Activated T-helper 1 cell treated with Interleukin-2 at 50 U/mL for 16 hours (primary cell): ENCODE results near the gene STK35.

Source experiments
- DNase-seq: peaks from one replicate; pipeline ENCODE4 v3.0.0-alpha.2; 2020; ENCODE audit warnings: low read depth

STK35 gene

DNA sequence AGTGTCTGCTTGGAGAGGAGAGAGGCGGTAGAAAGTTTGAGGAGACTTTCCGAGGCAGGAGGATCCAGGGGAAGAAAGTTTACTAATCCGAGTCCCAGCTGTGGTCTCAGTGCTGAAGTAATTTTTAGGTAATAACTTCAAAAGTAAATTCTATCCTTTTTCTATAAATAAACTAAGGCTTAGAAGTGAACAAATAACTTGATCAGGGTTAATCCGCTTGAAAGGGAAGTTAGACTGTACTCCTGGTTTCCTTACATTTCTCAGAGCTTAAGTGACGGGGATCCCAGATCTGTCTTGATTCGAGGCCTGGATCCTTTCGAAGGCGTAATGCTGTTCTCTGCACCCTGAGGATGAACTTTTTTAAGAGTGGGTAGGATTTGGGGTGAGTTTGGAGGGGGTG lies 2.6 kb downstream of the STK35 start:
- DNase-seq, result no peak

DNA sequence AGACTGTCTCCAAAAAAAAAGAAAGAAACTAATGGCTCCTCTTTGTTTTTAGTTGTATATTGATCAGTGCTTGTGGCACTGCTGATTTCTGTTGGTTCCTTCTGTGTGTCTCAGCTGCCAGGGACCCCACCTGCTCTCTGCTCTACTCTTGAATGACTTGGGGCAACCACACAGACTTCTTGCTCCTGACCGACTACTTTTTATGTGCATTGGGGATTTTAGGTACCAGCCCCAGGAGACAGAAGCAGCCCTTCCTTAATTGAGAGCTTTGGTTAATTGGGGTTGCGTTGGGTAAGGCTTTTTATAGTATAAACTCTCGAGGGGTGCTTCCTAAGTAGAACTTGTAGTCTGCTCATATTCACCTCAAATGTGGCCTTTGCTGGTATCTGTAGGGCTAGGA lies 6.9 kb downstream of the STK35 start:
- no peak for DNase-seq

DNA sequence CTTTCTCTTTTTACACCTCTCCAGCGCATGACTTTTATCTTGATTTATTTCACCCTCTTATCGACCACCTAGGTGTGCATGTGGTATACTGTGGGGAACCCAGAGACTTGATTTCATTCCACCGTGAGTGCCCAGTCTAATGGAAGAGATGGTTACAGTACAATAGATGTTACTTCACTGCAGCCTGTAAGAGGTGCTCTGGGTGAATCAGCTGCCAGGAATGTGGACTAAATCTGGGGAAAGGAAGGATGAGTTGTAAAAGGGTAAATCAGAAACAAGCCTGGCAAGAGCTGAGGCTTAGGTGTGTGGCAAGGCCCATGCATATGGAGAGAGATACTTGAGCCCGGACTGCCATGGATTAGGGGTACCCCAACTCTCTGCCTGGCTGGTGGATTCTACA lies 7.4 kb downstream of the STK35 start:
- no peak for DNase-seq

DNA sequence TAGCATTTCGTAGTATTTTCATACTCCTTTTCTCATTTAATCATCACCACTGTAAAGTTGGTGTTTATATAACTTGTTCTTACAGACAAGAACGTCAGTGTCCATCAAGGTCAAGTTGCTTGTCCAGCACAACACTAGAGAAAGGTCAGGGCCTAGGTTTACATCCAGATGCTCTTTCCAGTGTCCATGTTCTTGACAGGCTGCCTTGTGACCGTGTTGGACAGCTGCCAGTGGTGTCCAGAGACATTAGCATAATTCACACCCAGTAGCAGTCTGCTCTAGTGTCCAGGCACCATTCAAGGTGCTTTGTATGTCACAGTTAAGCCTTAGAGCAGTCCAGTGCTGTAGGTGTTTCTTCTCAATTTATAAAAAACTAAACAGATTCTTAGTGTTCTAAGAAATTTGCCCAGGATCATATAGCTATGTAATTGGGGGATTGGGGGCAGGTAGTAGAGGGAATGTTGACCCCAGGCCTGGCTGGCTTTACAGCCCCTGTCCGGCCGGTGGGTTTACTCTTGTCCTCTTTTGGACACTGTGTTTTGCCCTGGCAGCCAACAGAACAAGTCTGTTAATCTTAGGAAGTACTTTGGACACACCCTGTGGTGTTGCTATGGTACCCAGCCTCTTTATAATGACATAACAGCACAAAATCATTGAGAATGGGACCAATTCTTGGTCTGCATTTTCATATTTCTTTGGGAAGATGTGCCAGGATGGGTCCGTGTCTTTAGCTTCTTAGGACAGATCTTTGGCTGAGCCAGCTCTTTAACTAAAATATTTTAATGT lies 8.0 kb downstream of the STK35 start:
- DNase-seq, result no peak

- DNase-seq, result no peak
Measured at GRCh38 chr20:2112910-2113309, 11.3 kb downstream of the STK35 start.

- DNase-seq, result no peak
Measured at GRCh38 chr20:2114127-2114959, 12.7 kb downstream of the STK35 start.

DNA sequence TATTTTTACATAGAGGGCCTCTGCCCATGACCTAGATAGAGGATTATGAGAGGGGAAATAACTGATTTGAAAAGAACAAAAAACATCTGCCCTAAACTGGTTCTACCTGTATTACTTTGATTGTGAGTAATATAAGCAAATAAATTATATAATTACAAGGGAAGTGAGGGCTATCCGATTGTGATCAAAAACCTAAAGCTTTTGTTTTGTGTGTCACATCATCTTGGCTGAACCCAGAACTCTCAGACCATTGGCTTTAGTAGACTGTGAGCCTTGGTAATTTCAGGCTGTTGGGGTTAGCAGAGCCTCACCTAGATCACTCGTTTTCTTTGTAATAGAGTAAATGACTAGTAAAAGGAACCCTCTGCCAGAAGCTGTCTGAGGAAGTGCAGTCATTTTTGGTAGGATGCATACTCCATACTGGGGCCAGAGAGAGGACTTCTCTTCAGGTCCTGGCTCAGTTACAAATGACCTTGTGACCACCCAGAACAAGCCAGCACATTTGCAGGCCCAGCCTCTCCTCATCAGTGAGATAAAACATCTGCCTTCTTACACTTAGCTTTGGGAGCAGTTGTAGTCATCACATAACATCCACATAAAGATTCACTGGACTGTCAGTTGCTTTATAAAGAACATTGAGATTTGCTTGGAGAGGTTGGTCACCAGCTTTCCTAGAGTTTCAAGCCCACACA lies 13.5 kb downstream of the STK35 start:
- no peak for DNase-seq

GRCh38 chr20:2116170-2116940 lies 14.7 kb downstream of the STK35 start:
- no peak for DNase-seq

GRCh38 chr20:2118783-2119182 lies 17.2 kb downstream of the STK35 start:
- no peak for DNase-seq

DNA sequence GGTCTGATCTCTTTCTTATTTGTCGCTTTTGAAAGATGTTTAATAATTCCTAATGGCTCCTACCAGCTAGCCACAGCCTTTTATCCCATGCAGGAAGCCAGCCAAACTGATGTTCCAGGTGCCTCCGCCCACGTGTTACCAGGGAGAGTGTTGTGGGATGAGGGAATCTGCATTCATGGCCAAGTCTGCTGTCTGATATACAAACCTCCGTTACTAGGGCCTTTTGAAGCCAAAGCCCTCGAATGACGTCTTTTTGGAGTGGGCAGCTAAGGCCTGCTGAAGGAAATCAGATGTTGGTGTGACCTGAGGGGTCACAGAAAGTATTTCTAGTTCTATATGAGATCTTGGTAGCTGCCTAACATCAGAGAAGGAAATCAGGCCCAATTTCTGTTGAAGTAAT lies 21.3 kb downstream of the STK35 start:
- no peak for DNase-seq

- DNase-seq, result no peak
Measured at GRCh38 chr20:2123720-2124119, 22.1 kb downstream of the STK35 start.

DNA sequence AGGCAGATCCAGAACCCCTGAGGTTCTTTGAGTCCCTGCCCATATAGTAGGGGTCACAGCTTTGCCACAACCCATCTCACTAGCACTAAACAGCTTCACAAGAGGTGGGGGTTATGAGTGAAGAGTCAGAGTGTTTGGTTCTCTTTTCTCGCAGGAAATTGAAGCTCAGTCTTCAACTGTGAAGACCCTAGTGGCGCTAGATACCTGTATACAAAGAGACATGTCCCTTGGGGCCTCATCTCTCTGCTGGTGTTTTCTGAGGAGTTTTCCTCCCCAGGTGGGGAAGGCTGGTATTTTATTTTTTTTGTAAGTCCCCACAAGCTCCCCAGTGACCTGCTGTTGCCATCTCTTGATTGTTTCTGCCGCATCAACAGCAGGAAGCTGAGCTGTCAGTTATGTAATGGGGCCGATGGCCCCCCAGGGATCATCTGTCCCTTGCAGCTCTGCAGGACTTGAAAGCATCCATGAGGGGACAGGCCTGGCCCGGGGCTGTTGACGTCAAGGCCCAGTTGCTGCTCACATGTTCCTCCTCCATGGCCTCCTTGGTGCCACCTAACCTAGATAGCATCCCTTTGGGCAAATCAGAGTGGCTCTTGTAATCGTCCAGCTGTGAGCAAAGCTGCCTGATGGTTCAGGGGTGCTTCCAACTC lies 23.1 kb downstream of the STK35 start:
- no peak for DNase-seq

DNA sequence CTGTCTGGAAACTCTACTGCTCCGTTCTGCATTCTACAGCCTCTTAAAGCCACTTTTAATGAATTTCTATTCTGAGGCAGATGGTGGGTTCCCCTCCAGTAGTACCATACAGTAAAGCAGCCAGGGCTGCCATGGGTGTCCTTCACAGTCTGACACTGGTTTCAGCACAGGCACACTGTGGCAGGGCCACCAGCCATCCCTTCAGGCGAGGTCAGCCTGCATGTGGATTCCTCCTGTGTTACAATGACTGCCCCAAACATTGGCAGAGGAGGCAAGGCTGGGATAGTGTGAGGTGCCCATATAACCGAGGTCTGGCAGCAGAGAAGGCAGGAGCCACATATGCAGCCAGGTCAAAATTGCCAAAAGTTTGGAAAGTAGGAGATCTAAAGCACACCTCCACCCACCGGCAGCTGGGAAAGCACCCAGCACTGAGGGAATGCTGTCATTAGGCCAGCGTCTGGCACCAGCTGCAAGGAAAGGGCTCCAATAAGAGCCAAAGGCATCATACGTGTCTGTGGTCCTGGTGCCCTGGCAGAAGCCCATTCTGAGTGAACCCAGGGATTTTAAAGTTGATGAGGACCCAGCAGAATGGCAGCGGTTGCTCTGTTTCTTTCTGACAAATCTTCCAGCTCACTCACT lies 24.0 kb downstream of the STK35 start:
- DNase-seq, result no peak

DNA sequence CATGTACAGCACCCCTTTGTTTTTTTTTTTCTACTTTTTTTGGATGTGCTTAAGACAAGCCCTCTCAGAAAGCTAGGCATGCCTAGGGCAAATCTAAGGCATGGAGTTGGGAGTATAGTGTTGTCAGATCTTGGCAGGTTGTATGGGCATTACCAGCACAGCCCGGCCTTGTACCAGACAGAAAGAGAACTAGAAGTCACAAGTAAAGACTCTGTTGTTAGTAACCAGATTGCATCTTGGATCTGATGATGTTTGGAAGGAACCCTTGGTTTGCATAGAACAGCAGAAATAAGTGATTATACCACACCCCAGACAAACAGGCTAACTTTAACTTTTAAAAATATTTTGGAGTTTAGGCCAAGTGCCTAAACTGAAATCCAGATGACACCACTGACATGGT lies 25.6 kb downstream of the STK35 start:
- DNase-seq, result no peak

DNA sequence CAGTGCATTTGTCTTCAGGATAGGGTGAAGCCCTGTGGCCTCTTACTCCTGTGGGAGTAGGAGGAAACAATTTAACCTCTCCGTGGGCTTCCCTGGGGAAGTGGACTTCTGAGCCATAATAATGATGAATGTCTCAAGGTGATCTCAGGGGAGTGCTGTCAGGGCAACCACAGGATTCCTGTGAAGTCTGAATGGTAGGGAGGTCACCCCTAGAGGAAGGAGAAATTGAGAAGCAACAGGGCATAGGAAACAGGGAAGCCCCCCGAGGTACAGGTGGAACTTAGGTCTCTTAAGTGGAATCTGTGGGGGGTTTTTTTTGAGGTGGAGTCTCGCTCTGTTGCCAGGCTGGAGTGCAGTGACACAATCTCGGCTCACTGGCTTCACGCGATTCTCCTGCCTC lies 26.9 kb downstream of the STK35 start:
- DNase-seq, result no peak

DNA sequence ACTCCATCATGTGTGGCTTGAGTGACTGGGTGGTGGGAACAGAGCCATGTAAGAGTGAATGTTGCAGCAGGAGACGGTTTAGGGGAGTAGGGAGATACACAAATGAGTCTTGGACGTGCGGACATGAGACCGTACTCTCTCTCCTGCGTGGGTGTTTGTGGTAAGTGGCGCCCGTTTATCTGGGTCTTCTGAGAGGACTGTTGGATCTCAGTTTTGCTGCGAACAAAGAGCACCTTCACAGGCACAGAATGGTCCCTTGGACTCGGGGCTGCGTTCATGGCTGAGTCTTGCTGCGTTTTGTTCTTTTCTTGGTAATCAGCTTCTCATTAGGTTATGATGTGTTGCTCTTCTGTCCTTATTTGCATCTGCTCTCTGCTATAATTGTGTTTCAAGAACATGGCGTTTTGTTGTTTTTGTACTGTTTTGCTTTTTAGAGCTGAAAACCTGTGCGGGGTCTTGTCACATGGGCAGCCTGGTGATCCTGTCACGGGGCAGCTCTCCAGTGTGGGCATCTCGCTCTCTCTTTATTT lies 28.5 kb downstream of the STK35 start:
- DNase-seq, result no peak

DNA sequence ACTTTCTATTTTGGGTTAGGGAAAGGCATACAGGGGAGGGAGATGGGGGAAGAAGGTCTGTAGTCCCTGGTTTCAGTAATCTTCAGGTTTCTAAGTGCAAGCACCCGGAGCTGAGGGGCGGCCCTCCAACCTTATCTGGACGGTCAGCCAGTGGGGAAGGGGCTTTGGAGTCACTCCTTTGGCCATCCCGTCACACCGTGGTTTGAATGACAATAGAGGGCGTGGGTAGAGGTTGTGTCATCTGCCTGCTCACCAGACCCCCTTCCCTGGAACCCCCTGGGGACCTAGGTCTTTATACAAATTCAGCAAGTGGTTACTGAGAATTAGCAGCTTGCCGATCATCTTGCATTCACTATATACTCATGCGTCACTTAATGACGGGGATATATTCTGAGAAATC lies 29.1 kb downstream of the STK35 start:
- DNase-seq, result no peak

GRCh38 chr20:2131366-2131765 lies 29.7 kb downstream of the STK35 start:
- no peak for DNase-seq

GRCh38 chr20:2132461-2132901 lies 30.9 kb downstream of the STK35 start:
- DNase-seq, result no peak

- DNase-seq, result no peak
Measured at GRCh38 chr20:2133318-2134183, 31.9 kb downstream of the STK35 start.
